ENCODE data around the gene WASL.

The WASL gene

DNA sequence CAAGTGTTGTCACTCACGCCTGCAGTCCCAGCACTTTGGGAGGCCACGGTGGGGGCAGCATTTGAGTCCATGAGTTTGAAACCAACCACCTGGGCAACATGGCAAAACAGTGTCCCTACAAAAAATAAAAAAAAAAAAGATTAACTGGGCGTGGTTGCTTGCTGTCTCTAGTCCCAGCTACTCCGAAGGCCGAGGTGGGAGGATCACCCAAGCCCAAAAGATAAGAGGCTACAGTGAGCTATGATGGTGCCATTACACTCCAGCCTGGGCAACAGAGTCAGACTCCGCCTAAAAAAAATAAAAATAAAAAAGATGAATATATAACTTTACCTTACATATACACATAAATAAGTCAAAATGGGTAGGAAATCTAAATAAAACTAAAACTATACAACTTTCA, 95.6 kb downstream of the WASL start:
- no peaks in the 10 kb centered on the region for H3K27me3 ChIP-seq
- H3K27ac ChIP-seq, result no peak overlapping the region
- DNase-seq, result no peak
- H3K36me3 ChIP-seq, result no peaks in the 10 kb centered on the region
- TF ChIP-seq, protein P1, sequence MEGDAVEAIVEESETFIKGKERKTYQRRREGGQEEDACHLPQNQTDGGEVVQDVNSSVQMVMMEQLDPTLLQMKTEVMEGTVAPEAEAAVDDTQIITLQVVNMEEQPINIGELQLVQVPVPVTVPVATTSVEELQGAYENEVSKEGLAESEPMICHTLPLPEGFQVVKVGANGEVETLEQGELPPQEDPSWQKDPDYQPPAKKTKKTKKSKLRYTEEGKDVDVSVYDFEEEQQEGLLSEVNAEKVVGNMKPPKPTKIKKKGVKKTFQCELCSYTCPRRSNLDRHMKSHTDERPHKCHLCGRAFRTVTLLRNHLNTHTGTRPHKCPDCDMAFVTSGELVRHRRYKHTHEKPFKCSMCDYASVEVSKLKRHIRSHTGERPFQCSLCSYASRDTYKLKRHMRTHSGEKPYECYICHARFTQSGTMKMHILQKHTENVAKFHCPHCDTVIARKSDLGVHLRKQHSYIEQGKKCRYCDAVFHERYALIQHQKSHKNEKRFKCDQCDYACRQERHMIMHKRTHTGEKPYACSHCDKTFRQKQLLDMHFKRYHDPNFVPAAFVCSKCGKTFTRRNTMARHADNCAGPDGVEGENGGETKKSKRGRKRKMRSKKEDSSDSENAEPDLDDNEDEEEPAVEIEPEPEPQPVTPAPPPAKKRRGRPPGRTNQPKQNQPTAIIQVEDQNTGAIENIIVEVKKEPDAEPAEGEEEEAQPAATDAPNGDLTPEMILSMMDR (IDR thresholded peaks at IDR 0.05), result no peak
- no peak overlapping the region for H3K4me3 ChIP-seq
- intact Hi-C loops (cut with DNase I; ENCODE audit: low total_unique reads), result no loop called here
- H3K4me1 ChIP-seq, result no peaks in the 10 kb centered on the region
- H3K9me3 ChIP-seq, result no peaks in the 10 kb centered on the region

DNA sequence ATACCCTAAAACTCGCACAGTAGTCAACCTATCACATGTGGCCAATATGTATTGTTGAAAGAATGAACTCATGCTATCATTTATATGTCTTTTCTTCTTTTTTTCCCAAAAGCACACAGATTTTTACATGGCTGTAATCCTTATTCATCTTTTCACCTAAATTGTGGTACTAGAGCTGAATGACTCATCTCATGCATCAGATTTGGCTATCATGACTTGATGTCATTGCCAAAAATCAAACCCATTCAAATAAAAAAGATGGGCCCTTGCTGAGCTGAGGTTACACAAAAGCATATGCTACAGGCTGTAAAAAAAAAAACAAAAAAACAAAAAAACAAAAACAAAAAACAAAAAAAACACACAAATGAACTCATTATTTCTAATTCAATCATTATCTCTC, 96.4 kb downstream of the WASL start:
- Histone ChIP-seq H3K9me3 (no peaks in the 10 kb centered on the region), H3K4me3 (no peak overlapping the region), H3K27ac (no peak overlapping the region), H3K4me1 (no peaks in the 10 kb centered on the region), H3K36me3 (no peaks in the 10 kb centered on the region), H3K27me3 (no peaks in the 10 kb centered on the region)
- intact Hi-C loops (cut with DNase I; ENCODE audit: low total_unique reads), result no loop called here
- TF ChIP-seq, protein P1 (IDR thresholded peaks at IDR 0.05), result no peak
- no peak for DNase-seq

DNA sequence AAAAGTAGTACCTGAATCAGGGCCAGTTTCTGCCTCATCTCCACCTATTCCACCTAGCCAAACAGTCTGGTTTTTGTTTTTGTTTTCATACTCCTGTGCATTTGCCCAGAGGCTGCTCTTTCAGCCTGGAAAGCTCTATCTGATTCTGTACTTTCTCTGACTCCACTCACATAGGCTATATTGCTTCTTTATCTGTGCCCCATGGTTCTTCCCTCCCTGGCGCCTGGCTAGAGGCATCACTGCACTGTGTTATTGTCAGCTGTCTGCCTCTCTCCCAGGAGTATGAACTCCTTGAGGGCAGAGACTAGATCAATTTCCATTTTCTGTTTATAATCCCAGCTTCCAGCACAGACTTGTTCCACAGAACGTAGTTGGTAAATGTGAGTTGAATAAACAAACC, 98.2 kb downstream of the WASL start:
- Histone ChIP-seq H3K4me1 (peaks cover 0 to 2% (median 0%) of the 10 kb centered on the region in 4 donors), H3K4me3 (no peak overlapping the region), H3K27ac (no peak overlapping the region), H3K9me3 (no peaks in the 10 kb centered on the region), H3K36me3 (no peaks in the 10 kb centered on the region), H3K27me3 (no peaks in the 10 kb centered on the region)
- no peak for DNase-seq
- intact Hi-C loops (cut with DNase I; ENCODE audit: low total_unique reads), result no loop called here
- TF ChIP-seq, protein P1 (IDR thresholded peaks at IDR 0.05), result no peak

DNA sequence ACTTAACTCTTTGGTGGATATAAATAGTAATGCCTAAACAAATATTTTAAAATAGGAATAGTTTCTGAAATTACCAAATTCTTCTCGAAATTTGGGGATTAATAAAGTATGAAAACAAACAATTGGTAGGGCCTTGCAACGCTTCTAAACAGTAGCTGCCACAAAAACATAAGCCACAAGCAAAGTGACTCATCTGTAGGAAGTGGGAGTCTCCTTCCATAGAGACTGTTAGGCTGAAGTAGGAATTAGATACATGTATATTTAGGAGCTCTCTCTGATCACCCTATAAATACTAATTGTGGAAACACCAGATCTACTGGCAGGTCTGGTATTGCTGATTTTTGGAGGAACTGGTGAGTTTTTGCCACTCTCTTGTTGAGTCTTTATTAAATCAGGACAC, 98.8 kb downstream of the WASL start:
- Histone ChIP-seq H3K4me3 (no peak overlapping the region), H3K27ac (no peak overlapping the region), H3K27me3 (no peaks in the 10 kb centered on the region), H3K4me1 (peaks cover 0 to 8% (median 0%) of the 10 kb centered on the region in 4 donors), H3K9me3 (no peaks in the 10 kb centered on the region), H3K36me3 (no peaks in the 10 kb centered on the region)
- intact Hi-C loops (cut with DNase I; ENCODE audit: low total_unique reads), result no loop called here
- no peak for DNase-seq
- TF ChIP-seq, protein P1 (IDR thresholded peaks at IDR 0.05), result no peak

DNA sequence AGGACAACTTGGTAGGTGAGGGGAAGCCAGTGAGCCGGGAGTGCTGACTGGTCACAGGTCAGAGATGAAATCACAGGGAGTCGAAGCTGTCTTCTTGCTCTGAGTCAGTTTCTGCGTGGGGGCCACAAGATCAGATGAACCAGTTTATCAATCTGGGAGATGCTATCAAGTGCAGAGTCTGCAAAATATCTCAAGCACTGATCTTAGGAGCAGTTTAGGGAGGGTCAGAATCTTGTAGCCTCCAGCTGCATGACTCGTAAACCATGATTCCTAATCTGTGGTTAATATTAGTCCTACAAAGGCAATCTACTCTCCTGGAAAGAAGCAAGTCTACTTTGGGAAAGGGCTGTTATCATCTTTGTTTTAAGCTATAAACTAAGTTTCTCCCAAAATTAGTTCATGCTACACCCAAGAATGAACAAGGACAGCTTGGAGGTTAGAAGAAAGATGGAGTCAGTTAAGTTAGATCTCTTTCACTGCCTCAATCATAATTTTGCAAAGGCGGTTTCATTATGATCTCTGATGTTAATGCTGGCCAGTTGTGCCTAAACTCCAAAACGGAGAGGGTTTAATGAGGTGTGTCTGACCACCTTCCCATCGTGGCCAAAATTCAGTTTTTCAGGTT, 101.6 kb downstream of the WASL start:
- Histone ChIP-seq H3K27ac (no peak overlapping the region), H3K4me3 (no peak overlapping the region), H3K4me1 (peaks cover 0 to 21% (median 0%) of the 10 kb centered on the region in 4 donors), H3K9me3 (no peaks in the 10 kb centered on the region), H3K36me3 (no peaks in the 10 kb centered on the region), H3K27me3 (no peaks in the 10 kb centered on the region)
- DNase-seq, result no peak
- TF ChIP-seq, protein P1 (IDR thresholded peaks at IDR 0.05), result no peak
- intact Hi-C loops (cut with DNase I; ENCODE audit: low total_unique reads), result no loop called here

DNA sequence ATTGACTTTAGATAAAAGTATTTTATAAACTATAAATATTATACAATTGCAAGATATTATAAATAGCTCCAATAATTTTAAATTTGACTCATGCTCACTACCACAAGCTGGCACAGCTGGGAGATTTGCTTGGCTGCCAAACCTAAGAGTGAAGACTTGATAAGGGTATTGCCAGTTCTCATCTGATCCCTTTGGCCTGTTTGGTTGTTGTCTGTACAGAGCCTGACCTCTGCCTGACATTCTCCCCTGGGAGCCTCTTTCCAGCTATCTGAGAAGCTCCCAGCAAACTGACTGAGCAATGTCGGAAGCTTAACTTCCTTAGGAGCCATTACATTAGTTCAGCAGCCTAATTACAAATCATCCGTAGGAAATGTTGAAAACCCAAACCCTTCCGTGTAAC, 103.3 kb downstream of the WASL start:
- no peak overlapping the region for H3K27ac ChIP-seq
- no peak for DNase-seq
- TF ChIP-seq, protein P1 (IDR thresholded peaks at IDR 0.05), result no peak

More for the DNA sequence above, 103.3 kb downstream of the WASL start:
- H3K4me3 ChIP-seq, result no peak overlapping the region
- peaks cover 0 to 21% (median 0%) of the 10 kb centered on the region in 4 donors for H3K4me1 ChIP-seq
- no peaks in the 10 kb centered on the region for H3K27me3 ChIP-seq
- no peaks in the 10 kb centered on the region for H3K36me3 ChIP-seq
- no peaks in the 10 kb centered on the region for H3K9me3 ChIP-seq
- intact Hi-C loops (cut with DNase I; ENCODE audit: low total_unique reads), result no loop called here

Data from tibial artery (tissue), 4 donors.